KG1 (cell line): ENCODE results near the gene MAPK8.
"Not testable (repeated sequence)": the region's sequence is repeated elsewhere in the genome, so short reads cannot be mapped to it uniquely, and the experiment has no call there.

Source experiments
- DNase-seq: peaks from one replicate; lab custom pipeline; 2025; lab: John Stamatoyannopoulos, UW

MAPK8 gene

GRCh38 chr10:48418189-48418788 lies 111.8 kb downstream of the MAPK8 start:
- no peak for DNase-seq

- DNase-seq, result no peak
These were observed 113.2 kb downstream of the MAPK8 start for GRCh38 chr10:48419714-48420113.

- DNase-seq, result not testable (repeated sequence)
These were observed 115.4 kb downstream of the MAPK8 start for GRCh38 chr10:48421862-48422261.

- no peak for DNase-seq
These were observed 117.4 kb downstream of the MAPK8 start for GRCh38 chr10:48423884-48424283.

- no peak for DNase-seq
These were observed 122.4 kb downstream of the MAPK8 start for GRCh38 chr10:48428896-48429295.

- no peak for DNase-seq
These were observed 122.8 kb downstream of the MAPK8 start for GRCh38 chr10:48429309-48429708.

GRCh38 chr10:48430402-48430993 lies 124.0 kb downstream of the MAPK8 start:
- DNase-seq, result no peak

- DNase-seq, result no peak
These were observed 125.4 kb downstream of the MAPK8 start for GRCh38 chr10:48431871-48432270.

GRCh38 chr10:48437546-48437945 lies 131.1 kb downstream of the MAPK8 start:
- no peak for DNase-seq

- DNase-seq, result no peak
These were observed 132.6 kb downstream of the MAPK8 start for GRCh38 chr10:48439031-48439430.

- DNase-seq, result no peak
These were observed 133.1 kb downstream of the MAPK8 start for GRCh38 chr10:48439581-48440041.

- DNase-seq, result no peak
These were observed 134.3 kb downstream of the MAPK8 start for GRCh38 chr10:48440771-48441170.

GRCh38 chr10:48442090-48442808 lies 135.8 kb downstream of the MAPK8 start:
- no peak for DNase-seq

- no peak for DNase-seq
These were observed 136.3 kb downstream of the MAPK8 start for GRCh38 chr10:48442809-48443177.

GRCh38 chr10:48444266-48444665 lies 137.8 kb downstream of the MAPK8 start:
- no peak for DNase-seq

- no peak for DNase-seq
These were observed 138.7 kb downstream of the MAPK8 start for GRCh38 chr10:48444861-48445841.

GRCh38 chr10:48445932-48446331 lies 139.5 kb downstream of the MAPK8 start:
- no peak for DNase-seq

GRCh38 chr10:48446785-48447184 lies 140.3 kb downstream of the MAPK8 start:
- DNase-seq, result no peak

GRCh38 chr10:48447356-48448215 lies 141.1 kb downstream of the MAPK8 start:
- DNase-seq, result no peak

- no peak for DNase-seq
These were observed 142.3 kb downstream of the MAPK8 start for GRCh38 chr10:48448796-48449195.
